ENCODE measurements around the gene LFNG.

Gene LFNG

GRCh38 chr7:2575733-2576340 lies 56.3 kb downstream of the LFNG start:
- DNase-seq = no peak

- no peak for DNase-seq
Measured at GRCh38 chr7:2576742-2577491, 57.3 kb downstream of the LFNG start.

All from activated T-cell treated with anti-CD3 and anti-CD28 coated beads, Interleukin-2, amount 50 U/mL, for 48 hours (primary cell).